Smooth muscle cell (in vitro differentiated cells): Measurements from ENCODE around the gene EARS2. TPM values are rescaled to one million over a fixed set of nuclear protein-coding genes. Genes with fewer than 3 reads are reported as not detected.
A peak's percentile ranks its signal among the peaks of the same experiment; 100 is the strongest.

ENCODE experiments used
- DNase-seq: peaks from one replicate; lab custom pipeline; 2025; ENCODE audit not compliant: unreplicated experiment; lab: John Stamatoyannopoulos, UW
- H2AFZ ChIP-seq: fragments of 200-600 bp; sonication (generic); 2 replicates; pipeline ENCODE4 v1.6.0; 2016; ENCODE audit warnings: antibody characterized with exemption, low read depth, mild to moderate bottlenecking
- H3F3A ChIP-seq: fragments of 200-600 bp; sonication (generic); 2 replicates; pipeline ENCODE4 v1.6.0; 2017; ENCODE audit warnings: antibody characterized with exemption, low read depth
- H3K27ac ChIP-seq: fragments of 200-600 bp; sonication (generic); 2 replicates; pipeline ENCODE4 v1.5.1; 2016; ENCODE audit warnings: low read depth, mild to moderate bottlenecking
- H3K27me3 ChIP-seq: fragments of 200-600 bp; sonication (generic); 2 replicates; pipeline ENCODE4 v1.6.1; 2016; ENCODE audit warnings: low read depth, mild to moderate bottlenecking
- H3K36me3 ChIP-seq: fragments of 200-600 bp; sonication (generic); 2 replicates; pipeline ENCODE4 v1.5.1; 2016; ENCODE audit warnings: low read depth
- H3K4me1 ChIP-seq: fragments of 200-600 bp; sonication (generic); 2 replicates; pipeline ENCODE4 v1.5.1; 2016; ENCODE audit warnings: low read depth
- H3K4me2 ChIP-seq: fragments of 200-600 bp; sonication (generic); 2 replicates; pipeline ENCODE4 v1.6.0; 2016; ENCODE audit warnings: mild to moderate bottlenecking
- H3K4me3 ChIP-seq: fragments of 200-600 bp; sonication (generic); 2 replicates; pipeline ENCODE4 v1.5.1; 2016; ENCODE audit warnings: mild to moderate bottlenecking
- H3K79me2 ChIP-seq: fragments of 200-600 bp; sonication (generic); 2 replicates; pipeline ENCODE4 v1.6.0; 2016; ENCODE audit warnings: low read depth, mild to moderate bottlenecking
- H3K9ac ChIP-seq: fragments of 200-600 bp; sonication (generic); 2 replicates; pipeline ENCODE4 v1.6.0; 2016; ENCODE audit warnings: low read depth
- H3K9me3 ChIP-seq: fragments of 200-600 bp; sonication (generic); replicated peaks from 2 replicates; pipeline ENCODE4 v1.5.1; 2016; ENCODE audit warnings: low read depth
- H4K20me1 ChIP-seq: fragments of 200-600 bp; sonication (generic); 2 replicates; pipeline ENCODE4 v1.6.0; 2016; ENCODE audit warnings: low read depth
- WGBS: methylation state at CpG from one replicate; pipeline ENCODE4 v1.1.7; 2016; ENCODE audit warnings: low lambda C conversion rate; 5-methylcytosine and 5-hydroxymethylcytosine counted together
- polyA plus RNA-seq: library from polyadenylated mRNA; unstranded; fragments of >200 nt; fragmentation: Nextera tagmentation; extraction: Ambion mirVana; gene quantifications from 2 replicates; pipeline ENCODE4 v1.2.1, GENCODE V29; 2016
- total RNA-seq: library from RNA; depleted of rRNA; stranded (reverse); fragments of >200 nt; gene quantifications from 2 replicates; pipeline ENCODE4 v1.2.3, GENCODE V29; 2014
- TF ChIP-seq, protein P1 (sequence below): fragments of 200-600 bp; sonication (generic); IDR thresholded peaks from 2 replicates; pipeline ENCODE4 v1.5.1; 2017; ENCODE audit warnings: borderline replicate concordance, mild to moderate bottlenecking, antibody characterized with exemption; ENCODE audit not compliant: insufficient read depth, poor library complexity, severe bottlenecking

EARS2 gene
- total and polyA plus RNA-seq, 2 experiments from 2014 or later: 13.0 to 32.8 TPM

DNA sequence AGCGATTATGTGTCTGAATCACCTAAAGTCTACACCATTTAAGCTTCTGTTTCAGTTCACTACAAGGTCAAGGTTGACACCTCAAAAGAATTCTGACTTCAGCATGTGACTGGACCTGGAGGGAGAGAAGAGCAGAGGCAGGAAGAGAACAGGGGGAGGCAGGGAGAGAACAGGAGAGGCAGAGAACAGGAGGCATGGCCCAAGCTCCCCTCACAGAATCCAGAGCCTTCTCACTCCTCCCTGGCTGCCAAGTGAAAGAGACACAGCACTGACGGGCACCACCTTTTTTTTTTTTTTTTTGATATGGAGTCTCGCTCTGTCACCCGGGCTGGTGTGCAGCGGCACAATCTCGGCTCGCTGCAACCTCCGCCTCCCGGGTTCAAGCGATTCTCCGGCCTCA is 58.3 kb downstream of the EARS2 start:
- H3K36me3 ChIP-seq: no peaks in the 10 kb centered on the region
- H3K27me3 ChIP-seq: no peaks in the 10 kb centered on the region
- H3K4me1 ChIP-seq: peaks cover 10% of the 10 kb centered on the region
- TF ChIP-seq, protein P1, sequence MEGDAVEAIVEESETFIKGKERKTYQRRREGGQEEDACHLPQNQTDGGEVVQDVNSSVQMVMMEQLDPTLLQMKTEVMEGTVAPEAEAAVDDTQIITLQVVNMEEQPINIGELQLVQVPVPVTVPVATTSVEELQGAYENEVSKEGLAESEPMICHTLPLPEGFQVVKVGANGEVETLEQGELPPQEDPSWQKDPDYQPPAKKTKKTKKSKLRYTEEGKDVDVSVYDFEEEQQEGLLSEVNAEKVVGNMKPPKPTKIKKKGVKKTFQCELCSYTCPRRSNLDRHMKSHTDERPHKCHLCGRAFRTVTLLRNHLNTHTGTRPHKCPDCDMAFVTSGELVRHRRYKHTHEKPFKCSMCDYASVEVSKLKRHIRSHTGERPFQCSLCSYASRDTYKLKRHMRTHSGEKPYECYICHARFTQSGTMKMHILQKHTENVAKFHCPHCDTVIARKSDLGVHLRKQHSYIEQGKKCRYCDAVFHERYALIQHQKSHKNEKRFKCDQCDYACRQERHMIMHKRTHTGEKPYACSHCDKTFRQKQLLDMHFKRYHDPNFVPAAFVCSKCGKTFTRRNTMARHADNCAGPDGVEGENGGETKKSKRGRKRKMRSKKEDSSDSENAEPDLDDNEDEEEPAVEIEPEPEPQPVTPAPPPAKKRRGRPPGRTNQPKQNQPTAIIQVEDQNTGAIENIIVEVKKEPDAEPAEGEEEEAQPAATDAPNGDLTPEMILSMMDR: no peak
- peaks cover 88% of the 10 kb centered on the region for H4K20me1 ChIP-seq
- H3K9me3 ChIP-seq: no peaks in the 10 kb centered on the region
- no peak overlapping the region for H3K9ac ChIP-seq
- no peak overlapping the region for H2AFZ ChIP-seq
- no peak overlapping the region for H3K27ac ChIP-seq
- H3K4me2 ChIP-seq: no peak overlapping the region
- H3K79me2 ChIP-seq: peaks cover 59% of the 10 kb centered on the region
- WGBS: 97% methylated on average over 11 of the region's 11 CpGs
- no peak overlapping the region for H3K4me3 ChIP-seq
- no peak for DNase-seq
- no peaks in the 10 kb centered on the region for H3F3A ChIP-seq

DNA sequence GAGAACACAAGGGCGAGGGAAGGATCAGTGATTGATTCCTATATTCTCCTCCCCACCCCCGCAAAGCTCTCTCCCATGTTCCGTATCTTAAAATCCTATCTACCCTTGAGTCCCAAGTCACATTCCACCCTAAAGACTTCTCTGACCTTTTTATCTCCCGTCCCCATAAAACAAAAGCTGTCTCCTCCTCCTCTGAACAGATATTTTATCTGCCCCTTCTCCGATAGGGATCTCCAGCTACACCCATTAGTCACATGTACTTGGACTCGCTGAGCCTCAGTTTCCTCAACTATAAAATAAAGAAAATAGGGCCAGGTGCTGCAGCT is 59.6 kb downstream of the EARS2 start:
- peaks cover 46% of the 10 kb centered on the region for H3K79me2 ChIP-seq
- 63% methylated on average over 6 of the region's 6 CpGs for WGBS
- no peak overlapping the region for H3K4me2 ChIP-seq

DNA sequence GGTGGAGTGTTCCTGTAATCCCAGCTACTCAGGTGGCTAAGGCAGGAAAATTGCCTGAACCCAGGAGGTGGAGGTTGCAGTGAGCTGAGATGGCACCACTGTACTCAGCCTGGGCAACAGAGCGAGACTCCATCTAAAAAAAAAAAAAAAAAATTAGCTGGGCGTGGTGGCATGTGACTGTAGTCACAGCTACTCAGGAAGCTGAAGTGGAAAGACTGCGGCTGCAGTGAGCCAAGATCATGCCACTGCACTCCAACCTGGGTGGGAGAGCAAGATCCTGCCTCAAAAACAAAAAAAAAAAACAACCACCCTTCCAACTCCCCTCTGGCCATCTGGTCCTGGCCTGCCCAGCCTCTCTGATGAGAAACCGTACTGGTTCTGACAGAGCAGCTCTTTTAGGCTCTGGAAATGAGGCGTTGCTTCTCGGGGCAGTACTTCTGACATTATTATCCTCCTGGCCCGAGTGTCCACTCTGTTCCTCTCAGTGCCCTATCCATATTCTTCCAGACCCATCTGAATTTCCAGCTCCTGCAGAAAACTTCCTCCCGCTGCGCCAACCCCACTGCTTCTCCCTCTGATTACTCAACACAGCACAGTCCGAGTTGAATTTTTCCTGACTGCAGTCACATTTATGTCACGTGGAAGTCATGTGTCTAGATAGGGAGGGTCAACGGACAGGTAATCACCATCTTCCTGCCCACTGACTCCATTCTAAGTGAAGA is 60.2 kb downstream of the EARS2 start:
- Histone ChIP-seq H3K4me1 (no peaks in the 10 kb centered on the region), H3K79me2 (peaks cover 40% of the 10 kb centered on the region), H3F3A (no peaks in the 10 kb centered on the region), H2AFZ (no peak overlapping the region), H3K9me3 (no peaks in the 10 kb centered on the region), H3K27me3 (no peaks in the 10 kb centered on the region), H3K4me2 (no peak overlapping the region), H3K4me3 (no peak overlapping the region), H3K27ac (peak overlapping the region; percentile 3), H3K36me3 (no peaks in the 10 kb centered on the region), H4K20me1 (peaks cover 69% of the 10 kb centered on the region), H3K9ac (no peak overlapping the region)
- TF ChIP-seq, protein P1: no peak
- no peak for DNase-seq
- 61% methylated on average over 12 of the region's 12 CpGs for WGBS

More for the DNA sequence above, 59.6 kb downstream of the EARS2 start:
- H4K20me1 ChIP-seq: peaks cover 74% of the 10 kb centered on the region
- DNase-seq: no peak
- TF ChIP-seq, protein P1: no peak
- no peak overlapping the region for H2AFZ ChIP-seq
- H3K27ac ChIP-seq: peak overlapping the region; percentile 3
- no peaks in the 10 kb centered on the region for H3K9me3 ChIP-seq
- H3K9ac ChIP-seq: no peak overlapping the region
- H3F3A ChIP-seq: no peaks in the 10 kb centered on the region
- H3K27me3 ChIP-seq: no peaks in the 10 kb centered on the region
- H3K36me3 ChIP-seq: no peaks in the 10 kb centered on the region
- H3K4me3 ChIP-seq: no peak overlapping the region
- no peaks in the 10 kb centered on the region for H3K4me1 ChIP-seq

DNA sequence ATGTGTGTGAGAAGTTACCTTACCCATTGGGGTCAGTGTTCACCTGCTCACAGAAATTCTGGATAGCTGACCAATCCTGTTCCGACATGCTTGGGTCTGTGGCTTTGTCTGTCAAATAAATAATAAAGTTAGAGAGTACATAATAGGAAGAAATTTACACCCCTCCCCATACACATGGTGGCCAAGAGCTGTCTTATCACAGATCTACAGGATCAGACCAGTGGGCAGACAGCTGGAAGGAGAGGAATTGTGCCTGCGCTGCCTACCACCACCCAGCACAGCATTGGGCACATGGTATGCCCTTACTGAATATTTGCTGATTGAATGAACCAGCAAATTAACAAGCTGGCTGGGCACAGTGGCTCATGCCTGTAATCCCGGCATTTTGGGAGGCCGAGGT is 61.5 kb downstream of the EARS2 start:
- no peaks in the 10 kb centered on the region for H3F3A ChIP-seq
- peaks cover 56% of the 10 kb centered on the region for H4K20me1 ChIP-seq
- DNase-seq: no peak
- peaks cover 4% of the 10 kb centered on the region for H3K36me3 ChIP-seq
- H3K4me3 ChIP-seq: no peak overlapping the region
- no peaks in the 10 kb centered on the region for H3K9me3 ChIP-seq
- H2AFZ ChIP-seq: no peak overlapping the region
- no peaks in the 10 kb centered on the region for H3K27me3 ChIP-seq
- H3K79me2 ChIP-seq: peaks cover 27% of the 10 kb centered on the region
- no peak overlapping the region for H3K27ac ChIP-seq
- no peak overlapping the region for H3K9ac ChIP-seq
- WGBS: 97% methylated on average over 4 of the region's 4 CpGs
- H3K4me2 ChIP-seq: no peak overlapping the region
- H3K4me1 ChIP-seq: no peaks in the 10 kb centered on the region
- TF ChIP-seq, protein P1: no peak
